HS-27A (cell line): ENCODE measurements around the gene TRHDE.
"Not testable (repeated sequence)": the region's sequence is repeated elsewhere in the genome, so short reads cannot be mapped to it uniquely, and the experiment has no call there.

Source experiments
- DNase-seq: peaks from one replicate; pipeline ENCODE4 v3.0.0-alpha.2; 2012; ENCODE audit warnings: low read depth, missing footprints

The TRHDE gene

GRCh38 chr12:72520044-72520678 is 248.0 kb downstream of the TRHDE start:
- not testable (repeated sequence) for DNase-seq

DNA sequence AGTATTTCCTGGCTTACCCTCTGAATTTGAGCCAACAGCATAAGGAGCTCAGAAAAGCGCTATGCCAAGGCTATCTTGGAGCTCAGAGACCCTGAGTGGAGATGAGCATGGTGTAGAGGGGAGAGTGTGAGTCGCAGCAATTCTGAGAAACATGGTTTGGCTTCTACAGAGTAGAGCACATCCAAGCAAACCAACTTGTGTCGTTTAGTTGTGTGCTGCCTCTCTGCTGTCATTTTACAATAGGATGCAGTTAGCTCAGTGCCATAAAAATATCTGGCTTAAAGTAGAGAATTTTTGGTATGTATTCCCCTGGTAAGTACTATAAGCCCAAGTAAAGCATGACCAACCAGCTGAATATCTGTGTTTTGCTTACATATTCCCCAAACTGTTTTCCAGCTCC is 249.2 kb downstream of the TRHDE start:
- DNase-seq: no peak

DNA sequence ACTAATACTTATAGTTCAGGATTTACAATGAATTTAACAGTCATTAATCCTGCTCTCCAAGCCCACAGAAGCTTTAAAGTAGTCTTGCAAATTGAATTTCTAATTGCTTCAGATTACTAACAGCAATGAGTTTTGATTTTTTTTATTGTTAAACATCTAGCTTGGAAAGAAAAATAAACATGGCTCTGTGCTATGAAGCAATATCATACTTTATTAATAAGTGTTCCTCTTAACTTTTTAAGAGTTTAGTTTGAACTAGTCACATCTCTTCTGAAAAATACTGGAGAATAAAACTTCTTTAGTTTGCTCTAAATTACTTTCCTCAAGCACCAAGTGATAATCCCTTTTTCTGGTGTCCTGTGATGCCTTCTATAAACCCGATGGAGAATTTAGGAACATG is 250.2 kb downstream of the TRHDE start:
- DNase-seq: no peak

DNA sequence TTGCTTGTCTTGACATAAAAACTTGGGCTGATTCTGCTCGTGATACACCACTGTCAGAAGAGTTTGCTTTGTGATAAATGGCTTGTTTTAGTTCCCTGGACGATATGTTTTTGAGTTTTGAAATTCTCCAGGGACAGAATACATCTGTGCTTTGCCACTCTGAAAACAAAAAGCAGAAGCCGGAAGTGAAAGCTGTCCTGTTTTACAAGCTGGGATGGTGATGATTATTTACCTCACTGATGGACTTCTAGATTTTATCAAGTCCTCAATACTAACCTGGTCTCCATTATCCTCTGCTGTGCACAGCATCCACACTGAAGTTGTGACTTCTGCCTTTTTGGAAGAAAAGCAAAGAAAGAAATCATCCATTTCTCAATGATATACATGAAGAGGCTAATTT is 251.6 kb downstream of the TRHDE start:
- DNase-seq: no peak

DNA sequence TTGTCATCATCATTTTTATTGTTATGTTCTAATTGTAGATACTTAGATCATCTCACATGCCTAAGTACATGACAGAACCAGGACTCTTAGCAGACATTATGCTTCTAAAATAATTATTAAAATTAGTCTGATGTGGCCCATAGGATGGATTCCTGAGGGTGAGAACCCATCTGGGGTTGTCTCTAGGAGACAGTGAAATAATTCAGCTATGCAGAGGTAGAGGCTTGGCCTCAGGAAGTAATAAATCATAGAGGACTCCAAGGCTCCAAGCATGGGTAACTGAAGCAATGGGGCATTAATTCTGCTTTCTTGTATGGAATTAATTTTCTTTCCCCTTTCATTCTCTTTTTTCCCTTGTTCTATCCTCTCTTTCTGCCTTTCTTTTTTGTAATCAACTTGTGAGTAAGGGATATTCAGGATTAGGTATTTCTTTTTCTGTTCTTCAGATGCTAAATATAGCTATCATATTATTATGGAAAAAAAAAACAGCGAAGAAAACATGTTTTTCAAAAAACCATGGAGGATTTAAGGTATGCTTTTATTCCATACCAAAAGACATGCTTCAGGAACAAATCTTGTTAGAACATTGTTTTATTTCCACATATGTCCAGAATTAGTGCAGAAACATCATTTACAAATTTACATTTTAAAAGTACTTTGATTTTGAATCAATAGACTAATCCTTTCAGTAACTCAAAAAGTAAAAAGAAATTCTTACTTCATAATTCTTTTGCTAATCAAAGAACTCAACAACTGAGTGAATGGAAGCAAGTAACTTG is 263.2 kb downstream of the TRHDE start:
- DNase-seq: no peak

- no peak for DNase-seq
These were observed 268.6 kb downstream of the TRHDE start for GRCh38 chr12:72540811-72541210.

GRCh38 chr12:72543777-72544467 is 271.8 kb downstream of the TRHDE start:
- DNase-seq: no peak

- no peak for DNase-seq
These were observed 273.9 kb downstream of the TRHDE start for GRCh38 chr12:72546106-72546505.

GRCh38 chr12:72547573-72547972 is 275.4 kb downstream of the TRHDE start:
- DNase-seq: no peak

GRCh38 chr12:72549184-72549583 is 277.0 kb downstream of the TRHDE start:
- no peak for DNase-seq

DNA sequence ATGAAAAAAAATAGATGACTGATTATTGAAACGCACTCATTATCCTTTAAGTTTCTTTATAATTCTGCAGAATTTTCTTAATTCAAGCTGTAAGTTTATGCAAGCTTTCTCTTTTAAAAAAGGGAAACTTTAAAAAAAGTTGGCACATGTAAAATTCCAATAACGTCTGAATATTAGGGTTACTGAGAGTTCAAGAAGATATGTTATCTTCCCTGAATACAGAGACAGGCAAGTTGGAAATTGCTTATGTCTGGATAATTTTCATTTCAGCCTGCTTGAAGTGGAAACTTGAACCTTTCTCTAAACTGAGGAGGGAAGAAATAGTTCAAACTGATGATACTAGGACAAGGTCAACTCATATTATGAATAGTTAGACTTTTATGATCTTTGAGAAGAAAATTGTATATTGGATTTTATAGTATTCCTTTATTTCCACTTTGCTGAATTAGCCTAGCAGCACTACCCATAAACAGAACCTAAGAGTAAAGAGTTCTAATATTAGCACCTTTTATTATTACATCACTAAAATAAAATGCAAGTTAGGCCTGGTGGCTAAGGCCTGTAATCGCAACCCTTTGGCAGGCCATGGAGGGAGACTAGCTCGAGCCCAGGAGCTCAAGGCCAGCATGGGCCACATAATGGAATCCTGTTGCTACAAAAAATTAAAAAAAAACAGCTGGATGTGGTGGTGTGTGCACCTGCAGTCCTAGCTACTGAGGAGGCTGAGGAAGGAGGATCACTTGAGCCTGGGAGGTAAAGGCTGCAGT is 288.0 kb downstream of the TRHDE start:
- DNase-seq: no peak

GRCh38 chr12:72570601-72571000 is 298.4 kb downstream of the TRHDE start:
- no peak for DNase-seq

GRCh38 chr12:72574138-72574537 is 302.0 kb downstream of the TRHDE start:
- no peak for DNase-seq

DNA sequence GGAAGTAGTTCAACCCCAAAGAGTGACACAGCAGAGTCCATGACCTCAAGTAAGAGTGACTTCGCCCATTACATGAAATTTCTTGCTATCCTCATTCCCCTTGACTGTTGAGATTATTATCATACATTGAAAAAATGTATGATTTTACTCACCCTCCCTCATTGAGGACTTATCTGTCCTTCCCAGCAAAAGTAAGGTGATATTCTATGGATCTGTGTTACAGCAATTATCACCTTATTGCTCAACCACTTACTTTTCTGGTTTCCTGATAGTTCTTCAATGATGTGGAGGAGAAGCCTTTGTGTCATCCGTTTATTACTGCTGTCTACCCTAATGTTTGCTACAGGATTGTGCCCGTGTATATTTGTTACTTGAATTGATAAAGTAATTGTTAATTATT is 306.2 kb downstream of the TRHDE start:
- no peak for DNase-seq

- DNase-seq: no peak
These were observed 314.3 kb downstream of the TRHDE start for GRCh38 chr12:72586456-72586855.

GRCh38 chr12:72602581-72602980 is 330.4 kb downstream of the TRHDE start:
- no peak for DNase-seq

- DNase-seq: no peak
These were observed 333.8 kb downstream of the TRHDE start for GRCh38 chr12:72605975-72606374.

DNA sequence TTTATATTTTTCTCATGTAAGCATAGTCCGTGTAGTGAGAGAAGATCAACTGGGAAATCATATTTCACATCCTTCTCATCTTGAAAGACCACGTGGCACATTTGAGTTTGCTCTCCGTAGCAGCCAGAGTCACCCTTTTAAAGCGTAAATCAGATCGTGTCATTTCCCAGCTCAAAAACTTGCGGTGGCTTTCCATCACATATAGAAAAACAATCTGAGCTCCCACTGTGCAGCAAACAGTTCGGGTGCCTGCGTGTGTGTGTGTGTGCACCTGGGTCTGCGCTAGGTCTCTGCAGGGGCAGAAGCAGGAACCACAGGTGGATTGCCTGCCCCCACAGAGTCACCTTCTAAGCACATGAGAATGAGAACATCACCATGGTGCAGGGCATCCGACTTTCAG is 338.2 kb downstream of the TRHDE start:
- no peak for DNase-seq

- DNase-seq: no peak
These were observed 338.7 kb downstream of the TRHDE start for GRCh38 chr12:72610854-72611358.

DNA sequence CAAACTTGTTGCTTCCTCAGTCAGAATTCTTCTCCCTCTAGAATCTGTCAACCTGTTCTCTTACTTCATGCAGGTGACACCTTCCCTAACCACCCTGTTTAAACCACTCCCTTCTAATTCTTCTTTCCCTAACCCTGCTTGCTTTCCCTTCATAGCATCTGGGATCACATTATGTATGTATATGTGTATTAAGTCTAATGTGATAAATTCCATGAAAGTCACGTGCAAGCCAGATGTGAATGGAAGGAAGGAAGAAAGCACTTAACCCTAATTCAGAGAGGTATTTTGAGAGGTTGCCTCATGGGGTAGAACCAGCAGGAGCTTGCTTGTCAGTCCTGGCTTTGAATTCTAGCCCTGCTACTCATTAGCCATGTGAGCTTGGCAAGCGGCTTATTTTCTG is 340.0 kb downstream of the TRHDE start:
- DNase-seq: no peak

DNA sequence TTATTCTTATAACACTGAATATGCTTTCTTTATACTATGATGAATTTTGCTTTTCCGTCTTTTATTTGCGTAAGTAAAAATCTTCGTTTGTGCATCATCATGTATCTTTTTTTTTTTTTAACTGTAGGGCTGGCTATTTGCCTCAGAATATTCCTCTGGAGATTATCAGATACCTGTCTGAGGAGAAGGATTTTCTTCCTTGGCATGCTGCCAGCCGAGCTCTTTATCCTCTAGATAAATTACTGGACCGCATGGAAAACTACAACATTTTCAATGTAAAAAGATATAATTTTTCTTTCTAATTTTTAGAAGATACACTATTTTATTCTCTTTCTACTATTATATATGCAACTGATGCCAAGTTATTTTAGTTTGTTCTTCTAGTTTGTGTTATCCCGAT is 346.6 kb downstream of the TRHDE start:
- DNase-seq: no peak

GRCh38 chr12:72622556-72622955 is 350.4 kb downstream of the TRHDE start:
- no peak for DNase-seq
